Activated T-cell treated with anti-CD3 and anti-CD28 coated beads for 4 hours (primary cell): ENCODE data around the gene STEAP2.

Experiments
- DNase-seq: peaks from one replicate; pipeline ENCODE4 v3.0.0-alpha.2; 2020

STEAP2 gene

GRCh38 chr7:90276033-90276728 lies 64.6 kb downstream of the STEAP2 start:
- no peak for DNase-seq
